SJSA1 (cell line): Measurements from ENCODE around the gene TMIGD2. TPM values are rescaled to one million over a fixed set of nuclear protein-coding genes. Genes with fewer than 3 reads are reported as not detected.

ENCODE experiments used
- DNase-seq, 2 experiments: peaks; one replicate each; pipeline ENCODE4 v3.0.0-alpha.2; 2015 to 2020; ENCODE audit warnings: low spot score in 2 of 2, low read depth in 1 of 2
- H3K27ac ChIP-seq: fragments of 250-450 bp; sonication (Bioruptor Pico); 2 replicates; pipeline ENCODE4 v1.5.1; 2020; ENCODE audit warnings: mild to moderate bottlenecking, moderate library complexity
- H3K27me3 ChIP-seq: fragments of 250-450 bp; sonication (Bioruptor Pico); replicated peaks from 2 replicates; pipeline ENCODE4 v1.5.1; 2020; ENCODE audit warnings: mild to moderate bottlenecking, moderate library complexity
- H3K36me3 ChIP-seq: fragments of 250-450 bp; sonication (Bioruptor Pico); 2 replicates; pipeline ENCODE4 v1.5.1; 2020; ENCODE audit warnings: mild to moderate bottlenecking
- H3K4me1 ChIP-seq: fragments of 250-450 bp; sonication (Bioruptor Pico); replicated peaks from 2 replicates; pipeline ENCODE4 v1.6.1; 2021; ENCODE audit warnings: mild to moderate bottlenecking
- H3K4me3 ChIP-seq: fragments of 250-450 bp; sonication (Bioruptor Pico); 2 replicates; pipeline ENCODE4 v1.5.1; 2020; ENCODE audit warnings: mild to moderate bottlenecking
- H3K9me3 ChIP-seq: fragments of 250-450 bp; sonication (Bioruptor Pico); replicated peaks from 2 replicates; pipeline ENCODE4 v1.5.1; 2020; ENCODE audit warnings: mild to moderate bottlenecking
- total RNA-seq: library from RNA; depleted of rRNA; stranded (reverse); fragments of >200 nt; shearing (Covaris generic); gene quantifications from 2 replicates; pipeline ENCODE4 v1.2.3, GENCODE V29; 2014

Gene TMIGD2
- total RNA-seq, 1 experiment from 2014 or later = not detected

DNA sequence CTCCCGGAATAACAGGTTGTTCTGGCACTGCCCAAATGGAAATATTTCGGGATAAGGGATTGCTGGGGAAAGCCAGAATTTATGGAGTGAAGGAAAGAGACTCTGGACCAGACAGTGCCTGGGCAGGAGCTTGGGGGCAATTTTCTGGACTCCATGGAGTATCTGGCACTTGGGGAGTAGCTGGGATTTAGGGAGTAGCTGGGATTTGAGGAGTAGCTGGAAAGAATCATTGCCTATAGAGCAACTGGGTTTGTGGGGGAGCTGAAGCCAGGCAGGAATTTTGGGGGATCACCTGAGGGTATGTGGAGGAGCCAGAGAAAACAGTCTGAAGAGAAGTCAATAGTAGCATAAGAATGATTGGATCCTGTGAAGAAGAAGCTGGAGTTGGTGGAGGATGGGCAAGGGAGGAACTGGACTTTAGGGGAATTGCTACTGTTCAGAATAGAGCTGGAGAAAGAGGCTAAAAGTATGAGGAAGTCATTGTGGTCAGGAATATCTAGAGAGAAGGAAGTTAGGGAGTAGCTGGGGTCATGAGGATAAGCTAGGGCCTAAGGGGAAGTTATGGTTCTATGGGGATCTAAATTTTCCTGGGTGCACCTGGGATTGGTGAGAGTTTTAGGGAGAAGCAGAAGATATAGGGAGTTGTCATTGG lies 17.0 kb upstream of the TMIGD2 start:
- Histone ChIP-seq H3K27ac (no peak overlapping the region), H3K27me3 (no peaks in the 10 kb centered on the region), H3K9me3 (no peaks in the 10 kb centered on the region), H3K36me3 (no peaks in the 10 kb centered on the region), H3K4me3 (no peak overlapping the region), H3K4me1 (no peaks in the 10 kb centered on the region)
- no peak for DNase-seq

DNA sequence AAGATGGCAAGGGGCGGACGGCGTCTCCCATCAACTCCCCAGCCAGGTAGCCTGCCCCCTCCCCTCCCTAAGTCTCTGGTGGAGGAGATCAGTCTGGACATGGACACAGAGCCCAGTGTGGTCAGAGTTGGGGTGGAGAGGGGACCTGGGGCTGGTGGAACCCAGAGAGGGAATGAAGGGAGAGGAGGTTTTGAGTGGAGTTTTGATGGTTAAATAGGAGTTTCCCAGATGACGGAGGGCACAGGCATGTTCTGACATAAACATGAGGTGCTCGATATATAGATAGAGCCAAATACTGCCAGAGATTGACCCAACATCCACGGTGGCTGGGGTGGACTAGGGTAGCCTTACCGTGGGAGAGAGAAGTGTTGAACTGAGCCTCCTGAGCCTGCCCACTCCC lies 16.3 kb upstream of the TMIGD2 start:
- Histone ChIP-seq H3K27me3 (no peaks in the 10 kb centered on the region), H3K4me1 (no peaks in the 10 kb centered on the region), H3K27ac (no peak overlapping the region), H3K36me3 (no peaks in the 10 kb centered on the region), H3K9me3 (no peaks in the 10 kb centered on the region), H3K4me3 (no peak overlapping the region)
- DNase-seq = no peak

DNA sequence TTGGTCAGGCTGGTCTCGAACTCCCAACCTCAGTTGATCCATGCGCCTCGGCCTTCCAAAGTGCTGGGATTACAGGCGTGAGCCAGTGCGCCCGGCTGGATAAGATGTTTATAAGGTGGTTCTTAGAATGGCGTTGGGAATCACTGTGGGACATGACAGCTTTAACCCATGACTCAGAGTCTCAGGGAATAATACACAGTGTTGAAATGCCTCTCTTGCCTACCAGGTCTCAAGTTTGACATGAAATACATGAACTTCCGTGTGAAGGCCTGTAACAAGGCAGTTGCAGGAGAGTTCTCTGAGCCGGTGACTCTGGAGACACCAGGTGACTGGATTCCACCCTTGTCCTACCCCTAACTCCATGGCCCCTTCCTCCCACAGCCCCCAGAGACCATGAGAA lies 14.8 kb upstream of the TMIGD2 start:
- no peak overlapping the region for H3K4me3 ChIP-seq
- no peaks in the 10 kb centered on the region for H3K27me3 ChIP-seq
- no peak for DNase-seq
- H3K36me3 ChIP-seq = no peaks in the 10 kb centered on the region
- no peak overlapping the region for H3K27ac ChIP-seq
- no peaks in the 10 kb centered on the region for H3K4me1 ChIP-seq
- H3K9me3 ChIP-seq = no peaks in the 10 kb centered on the region

DNA sequence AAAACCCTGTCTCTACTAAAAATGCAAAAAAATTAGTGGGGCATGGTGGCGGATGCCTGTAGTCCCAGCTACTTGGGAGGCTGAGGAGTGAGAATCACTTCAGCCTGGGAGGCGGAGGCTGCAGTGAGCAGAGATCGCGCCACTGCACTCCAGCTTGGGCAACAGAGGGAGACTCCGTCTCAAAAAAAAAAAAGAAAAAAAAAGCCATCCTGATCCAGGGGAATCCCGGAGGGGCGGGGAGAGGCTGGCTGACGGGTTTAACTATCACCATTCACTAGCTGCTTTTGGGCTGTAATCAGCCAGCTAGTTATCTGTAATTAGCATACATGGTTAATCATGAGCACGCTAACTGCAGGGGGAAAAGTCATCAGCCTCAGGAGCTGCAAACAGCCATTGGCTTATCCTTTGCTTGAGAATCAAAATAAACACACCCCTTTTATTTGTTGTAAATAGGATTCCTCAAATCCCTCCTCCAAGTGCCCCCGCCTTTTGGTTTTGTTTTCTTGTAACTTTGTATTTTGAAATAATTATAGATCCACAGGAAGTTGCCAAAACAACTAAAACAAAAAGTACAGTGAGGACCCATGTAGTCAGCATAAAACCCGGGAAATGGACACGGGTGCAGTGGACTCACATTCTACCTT lies 11.8 kb upstream of the TMIGD2 start:
- no peak overlapping the region for H3K4me3 ChIP-seq
- H3K27me3 ChIP-seq = no peaks in the 10 kb centered on the region
- no peaks in the 10 kb centered on the region for H3K36me3 ChIP-seq
- H3K9me3 ChIP-seq = no peaks in the 10 kb centered on the region
- H3K27ac ChIP-seq = no peak overlapping the region
- no peaks in the 10 kb centered on the region for H3K4me1 ChIP-seq
- no peak for DNase-seq

DNA sequence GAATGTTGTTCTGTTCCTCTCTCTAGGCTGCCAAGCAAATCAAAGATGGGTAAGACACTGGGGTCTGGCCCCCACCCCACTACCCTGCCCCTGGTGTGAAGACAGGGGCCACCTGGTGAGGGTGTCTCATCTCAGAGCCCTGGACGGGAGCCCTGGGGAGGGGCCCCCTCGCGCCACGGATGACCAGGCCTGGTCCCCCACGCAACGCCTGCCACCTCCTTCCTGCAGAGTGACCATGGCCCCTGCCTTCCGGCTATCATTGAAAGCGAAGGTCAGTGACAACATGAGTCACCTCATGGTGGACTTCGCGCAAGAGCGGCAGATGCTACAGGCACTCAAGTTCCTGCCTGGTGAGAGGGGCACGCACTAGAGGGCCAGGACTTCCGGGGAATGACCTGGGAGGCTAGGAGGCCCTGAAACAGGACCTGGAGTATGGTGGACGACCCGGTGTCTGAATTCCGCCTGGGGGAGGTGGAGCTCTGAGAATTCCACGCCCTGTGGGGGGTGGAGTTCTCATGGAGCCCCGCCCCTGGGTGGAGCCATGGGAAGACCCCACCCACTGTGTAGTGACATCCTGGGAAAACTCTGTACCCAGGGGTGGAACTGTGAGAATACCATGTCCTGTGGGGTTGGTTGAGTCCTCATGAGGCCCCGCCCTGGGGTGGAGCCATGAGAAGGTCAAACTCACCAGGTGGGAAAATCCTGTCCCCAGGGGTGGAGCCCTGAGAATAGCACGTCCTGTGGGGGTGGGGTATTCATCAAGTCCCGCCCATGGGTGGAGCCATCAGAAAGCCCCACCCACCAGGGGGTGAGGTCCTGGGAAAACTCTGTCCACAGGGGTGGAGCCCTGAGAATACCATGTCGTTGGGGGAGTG lies 8.3 kb upstream of the TMIGD2 start:
- DNase-seq = no peak
- H3K27me3 ChIP-seq = no peaks in the 10 kb centered on the region

DNA sequence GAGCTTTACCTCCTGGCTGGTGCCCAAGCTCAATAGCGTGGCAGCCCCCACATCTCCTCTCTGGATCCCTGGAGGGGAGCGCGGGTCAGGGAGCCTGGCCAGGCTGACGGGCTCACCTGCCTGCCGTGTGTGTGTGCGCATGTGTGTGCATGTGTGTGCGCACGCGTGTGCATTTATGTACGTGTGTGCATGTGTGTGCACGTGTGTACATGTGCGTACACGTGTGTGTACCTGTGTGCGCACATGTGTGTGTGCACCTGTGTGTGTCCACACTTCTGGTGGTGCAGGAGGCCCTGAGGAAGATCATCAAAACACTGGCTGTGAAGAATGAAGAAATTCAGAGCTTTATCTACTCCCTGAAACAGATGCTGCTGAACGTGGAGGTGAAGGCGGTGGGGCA lies 3.5 kb upstream of the TMIGD2 start:
- Histone ChIP-seq H3K4me3 (no peak overlapping the region), H3K27me3 (no peaks in the 10 kb centered on the region), H3K9me3 (no peaks in the 10 kb centered on the region), H3K36me3 (no peaks in the 10 kb centered on the region), H3K4me1 (no peaks in the 10 kb centered on the region), H3K27ac (no peak overlapping the region)
- no peak for DNase-seq

More for the DNA sequence above, 8.3 kb upstream of the TMIGD2 start:
- Histone ChIP-seq H3K4me3 (no peak overlapping the region), H3K4me1 (no peaks in the 10 kb centered on the region), H3K27ac (no peak overlapping the region), H3K36me3 (no peaks in the 10 kb centered on the region), H3K9me3 (no peaks in the 10 kb centered on the region)

DNA sequence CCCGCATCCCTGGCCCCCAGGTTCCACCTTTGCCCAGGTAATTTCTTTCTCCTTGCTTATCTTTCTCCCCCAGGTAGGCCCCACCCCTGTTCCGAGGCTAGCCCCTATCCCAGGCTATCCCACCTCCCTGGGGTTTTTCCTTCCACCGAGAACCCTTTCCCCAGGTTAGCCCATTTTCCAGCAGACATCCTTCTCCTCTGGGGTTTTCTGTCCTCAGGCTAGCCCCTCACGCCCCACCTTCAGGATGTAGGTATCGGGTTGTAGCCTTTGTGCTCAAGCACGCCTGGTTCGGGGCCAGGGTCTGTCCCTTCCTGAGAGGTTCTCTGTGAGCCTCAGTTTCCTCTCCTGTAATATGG lies 3.0 kb upstream of the TMIGD2 start:
- Histone ChIP-seq H3K9me3 (no peaks in the 10 kb centered on the region), H3K27me3 (no peaks in the 10 kb centered on the region), H3K27ac (no peak overlapping the region), H3K4me1 (no peaks in the 10 kb centered on the region), H3K36me3 (no peaks in the 10 kb centered on the region), H3K4me3 (no peak overlapping the region)
- no peak for DNase-seq

DNA sequence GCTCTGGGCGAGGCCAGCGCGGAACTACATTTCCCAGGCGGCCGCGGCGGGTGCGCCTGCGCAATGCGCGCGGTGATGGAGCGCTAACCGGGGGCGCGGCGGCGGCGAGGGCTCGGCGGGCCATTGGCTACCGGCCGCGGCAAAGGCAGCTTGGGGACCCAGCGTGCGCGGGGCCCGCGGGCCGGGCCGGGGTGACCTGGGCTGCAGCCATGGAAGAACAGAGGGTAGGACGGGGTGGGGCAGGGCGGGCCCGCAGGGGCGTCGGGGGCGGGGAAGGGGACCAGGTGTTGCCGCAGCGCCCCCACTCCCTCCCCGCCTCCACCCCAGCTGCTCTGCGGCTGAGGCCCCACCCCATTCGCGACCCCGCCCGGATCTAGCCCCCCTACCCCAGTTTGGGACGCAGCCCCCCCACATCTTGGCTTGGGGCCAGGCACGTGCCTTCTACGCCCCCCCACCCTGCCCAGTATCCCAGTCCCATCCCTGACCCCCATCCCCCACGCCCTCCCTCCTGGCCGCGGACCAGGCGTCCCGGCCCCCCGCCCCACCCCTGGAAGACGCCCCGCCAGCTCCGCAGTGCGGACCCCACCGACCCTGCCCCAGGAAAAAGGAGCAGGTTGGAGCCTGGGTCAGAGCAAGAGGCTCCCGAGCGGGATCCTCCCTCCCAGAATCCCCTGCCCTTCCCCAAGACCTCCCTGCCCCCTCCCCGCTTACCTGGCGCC lies 2.5 kb upstream of the TMIGD2 start, which contains the start of gene FSD1:
Gene FSD1 (plus strand): TSS at position 61 of the 719 bp plus-strand sequence. CDS start 149 bp downstream, at position 210.
- H3K27ac ChIP-seq = no peak within 1 kb of the TSS
- H3K27me3 ChIP-seq = no peaks in the 10 kb centered on the region
- H3K36me3 ChIP-seq = no peaks in the 10 kb centered on the region
- no peaks in the 10 kb centered on the region for H3K4me1 ChIP-seq
- DNase-seq = peak in 1 of 2 experiments; percentile 64
- no peaks in the 10 kb centered on the region for H3K9me3 ChIP-seq
- H3K4me3 ChIP-seq = peak within 1 kb of the TSS; percentile 28

DNA sequence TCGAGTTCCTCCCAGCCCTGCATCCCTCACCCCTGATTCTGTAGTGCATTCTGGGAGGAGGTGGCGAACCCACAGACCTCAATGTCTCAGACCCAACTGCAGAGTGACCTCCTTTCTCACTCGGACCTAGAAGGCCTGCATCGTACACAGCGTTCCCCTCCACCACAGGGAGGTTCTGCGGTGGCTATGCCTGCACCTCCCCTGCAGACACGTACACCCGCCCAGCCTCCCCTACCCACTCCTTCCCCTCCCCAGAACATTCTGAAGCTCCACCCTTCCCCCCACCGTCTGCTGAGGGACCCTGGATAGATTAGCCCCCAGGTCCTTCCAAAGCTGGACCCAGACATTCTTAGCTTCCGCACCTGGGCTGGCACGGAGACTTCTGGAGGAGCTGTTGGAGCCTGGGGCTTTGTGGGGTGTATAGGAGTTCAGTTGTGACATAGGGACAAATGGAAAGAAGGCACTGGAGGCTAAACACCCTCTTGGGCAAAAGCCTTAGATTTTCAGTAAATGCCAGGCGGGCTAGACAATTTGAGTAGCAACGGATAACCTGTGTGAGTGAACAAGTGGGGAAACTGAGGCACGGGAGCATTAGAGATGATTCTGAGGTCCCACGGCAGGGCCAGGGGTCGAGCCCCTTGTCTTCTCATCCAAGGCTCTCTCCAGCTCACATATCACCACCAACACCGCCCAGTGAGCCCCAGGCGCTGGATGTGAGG lies 1.8 kb upstream of the TMIGD2 start:
- H3K27me3 ChIP-seq = no peaks in the 10 kb centered on the region
- no peaks in the 10 kb centered on the region for H3K4me1 ChIP-seq
- H3K9me3 ChIP-seq = no peaks in the 10 kb centered on the region
- H3K36me3 ChIP-seq = no peaks in the 10 kb centered on the region
- DNase-seq = no peak
- H3K27ac ChIP-seq = no peak overlapping the region
- H3K4me3 ChIP-seq = peak overlapping the region; percentile 28

DNA sequence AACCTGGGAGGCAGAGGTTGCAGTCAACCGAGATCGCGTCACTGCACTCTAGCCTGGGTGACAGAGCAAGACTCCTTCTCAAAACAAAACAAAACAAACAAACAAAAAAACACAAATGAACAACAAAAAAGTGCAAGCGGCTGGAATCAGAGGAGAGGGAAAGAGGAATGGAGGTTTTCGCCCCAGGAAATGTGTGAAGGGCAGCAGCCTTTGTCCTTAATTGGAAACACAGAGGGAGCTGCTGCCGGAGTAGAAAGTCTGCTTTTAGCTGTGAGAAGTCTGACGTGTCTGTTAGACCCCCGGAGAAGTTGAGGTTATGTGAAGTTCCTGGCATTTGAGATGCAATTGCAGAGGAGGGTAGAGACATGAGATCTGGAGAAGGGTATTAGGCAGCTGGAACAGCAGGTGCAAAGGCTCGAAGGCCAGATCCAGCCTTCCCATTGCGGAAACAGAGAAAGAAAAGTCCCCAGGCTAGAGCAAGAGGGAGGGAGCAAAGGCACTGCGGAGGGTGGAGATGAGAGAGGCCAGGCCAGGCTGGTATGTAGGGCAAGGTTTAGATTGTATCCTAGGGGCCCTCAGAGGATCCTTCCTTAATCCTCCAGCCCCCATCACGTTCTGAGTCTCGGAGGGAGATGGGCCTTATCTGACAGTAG lies 473 bp downstream of the TMIGD2 start:
- no peak for DNase-seq
- Histone ChIP-seq H3K36me3 (no peaks in the 10 kb centered on the region), H3K4me1 (no peaks in the 10 kb centered on the region), H3K9me3 (no peaks in the 10 kb centered on the region), H3K27ac (no peak overlapping the region), H3K4me3 (no peak overlapping the region), H3K27me3 (no peaks in the 10 kb centered on the region)

DNA sequence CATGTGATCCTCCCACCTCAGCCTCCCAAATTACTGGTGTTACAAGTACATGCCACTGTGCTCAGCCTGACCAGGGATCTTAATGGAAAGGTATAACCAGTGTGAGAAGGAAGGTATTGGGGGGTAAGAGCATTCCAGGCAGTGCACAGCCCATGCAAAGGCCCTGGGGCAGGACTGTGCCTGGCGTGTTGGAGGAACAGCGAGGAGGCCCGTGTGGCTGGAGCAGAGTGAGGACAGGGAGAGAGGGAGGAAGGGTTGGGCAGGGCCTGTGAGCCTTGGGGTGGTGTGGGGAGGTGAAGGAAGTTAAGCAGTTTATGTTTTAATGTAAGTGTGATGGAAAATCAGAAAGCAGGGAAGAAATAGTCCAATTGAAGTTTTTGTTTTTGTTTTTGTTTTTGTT lies 1.6 kb downstream of the TMIGD2 start:
- Histone ChIP-seq H3K4me3 (no peak overlapping the region), H3K9me3 (no peaks in the 10 kb centered on the region), H3K27ac (no peak overlapping the region), H3K27me3 (no peaks in the 10 kb centered on the region), H3K36me3 (no peaks in the 10 kb centered on the region), H3K4me1 (no peaks in the 10 kb centered on the region)
- DNase-seq = no peak

DNA sequence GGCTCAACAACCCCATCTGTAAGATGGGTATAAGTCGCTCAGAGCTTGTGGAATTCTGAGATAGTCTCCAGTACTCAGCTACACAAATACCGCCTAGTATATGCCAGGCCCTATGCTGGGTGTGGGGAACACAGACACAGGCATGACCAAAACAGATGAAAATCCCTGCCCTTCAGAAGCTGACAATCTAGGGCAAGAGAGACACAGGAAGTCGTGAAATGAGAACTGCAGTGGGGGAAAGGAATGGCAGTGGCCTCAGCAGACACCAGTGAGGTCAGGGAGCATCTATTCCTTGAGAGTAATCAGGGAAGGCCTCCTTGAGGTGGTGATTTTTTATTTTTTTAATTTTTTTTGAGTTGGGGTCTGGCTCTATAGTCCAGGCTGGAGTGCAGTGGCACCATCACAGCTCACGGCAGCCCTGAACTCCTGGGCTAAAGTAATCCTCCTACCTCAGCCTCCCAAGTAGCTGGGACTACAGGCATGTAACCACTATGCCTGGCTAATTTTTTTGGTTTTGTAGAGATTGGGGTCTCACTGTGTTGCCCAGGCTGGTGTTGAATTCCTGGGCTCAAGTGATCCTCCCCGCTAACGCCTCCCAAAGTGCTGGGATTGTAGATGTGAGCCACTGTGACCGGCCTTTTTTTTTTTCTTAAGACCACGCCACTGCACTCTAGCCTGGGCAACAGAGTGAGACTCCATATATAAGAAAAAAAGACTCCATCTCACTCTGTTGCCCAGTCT lies 3.2 kb downstream of the TMIGD2 start:
- Histone ChIP-seq H3K27me3 (peaks cover 4% of the 10 kb centered on the region; the same call in 1 of the 2 replicates), H3K9me3 (no peaks in the 10 kb centered on the region), H3K4me3 (no peak overlapping the region), H3K27ac (no peak overlapping the region), H3K4me1 (no peaks in the 10 kb centered on the region), H3K36me3 (no peaks in the 10 kb centered on the region)
- no peak for DNase-seq
